ENCODE results near the gene RNPS1. TPM values are rescaled to one million over a fixed set of nuclear protein-coding genes. Genes with fewer than 3 reads are reported as not detected.

RNPS1 gene
- polyA plus RNA-seq, 1 of the 3 experiments (the other 2 are of a cell fraction), result 277 TPM

DNA sequence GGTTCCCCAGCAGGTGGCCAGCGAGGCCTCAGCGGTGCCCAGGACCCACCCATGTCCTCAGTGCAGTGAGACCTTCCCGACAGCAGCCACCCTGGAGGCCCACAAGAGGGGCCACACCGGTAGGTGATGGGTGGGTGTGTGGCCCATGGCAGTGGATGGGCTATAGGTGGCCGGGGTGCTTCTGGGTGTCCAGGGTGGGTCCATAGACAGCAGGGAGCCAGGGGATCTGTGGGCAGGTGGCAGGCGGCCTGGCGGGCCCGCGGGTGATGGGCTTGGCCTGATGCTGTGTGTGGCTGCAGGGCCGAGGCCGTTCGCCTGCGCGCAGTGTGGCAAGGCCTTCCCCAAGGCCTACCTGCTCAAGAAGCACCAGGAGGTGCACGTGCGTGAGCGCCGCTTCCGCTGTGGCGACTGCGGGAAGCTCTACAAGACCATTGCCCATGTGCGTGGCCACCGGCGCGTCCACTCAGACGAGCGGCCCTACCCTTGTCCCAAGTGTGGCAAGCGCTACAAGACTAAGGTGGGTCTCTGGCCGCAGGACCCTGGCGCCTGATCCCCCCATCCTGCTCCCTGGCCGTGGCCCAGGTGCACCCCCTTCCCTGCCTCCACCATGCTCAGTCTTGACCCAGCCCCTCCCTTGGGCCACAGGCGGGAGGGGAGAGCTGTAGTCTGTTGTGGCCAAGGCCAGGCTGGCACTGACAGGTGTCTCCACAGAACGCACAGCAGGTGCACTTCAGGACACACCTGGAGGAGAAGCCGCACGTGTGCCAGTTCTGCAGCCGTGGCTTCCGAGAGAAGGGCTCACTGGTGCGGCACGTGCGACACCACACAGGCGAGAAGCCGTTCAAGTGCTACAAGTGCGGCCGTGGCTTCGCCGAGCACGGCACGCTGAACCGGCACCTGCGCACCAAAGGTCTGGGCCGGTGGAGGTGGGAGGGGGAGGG, 33.8 kb downstream of the RNPS1 start:
- ChIA-PET CTCF (no interaction called here), POLR2A (no interaction called here)
- no peak overlapping the region for H3K4me2 ChIP-seq
- no peak overlapping the region for H3K27ac ChIP-seq (ENCODE audit: low read depth in 2 of 2, low read length in 1 of 2)
- no peaks in the 10 kb centered on the region for H3K79me2 ChIP-seq (ENCODE audit: insufficient read depth)
- peaks cover 0 to 62% of the 10 kb centered on the region in 2 experiments for H3K36me3 ChIP-seq (replicated peaks in 1 of 2; ENCODE audit: control insufficient read depth in 1 of 2, insufficient read depth in 2 of 2, low read length in 1 of 2)
- H3K9me3 ChIP-seq, result no peaks in the 10 kb centered on the region
- DNase-seq, result no peak
- no peaks in the 10 kb centered on the region for H3F3A ChIP-seq (replicated peaks; ENCODE audit: insufficient read depth)
- no peak overlapping the region for H2AFZ ChIP-seq (ENCODE audit: low read depth)
- TF ChIP-seq RCOR1 (IDR thresholded peaks at IDR 0.05; ENCODE audit: low read length), result no peak
- TF ChIP-seq, protein P1, sequence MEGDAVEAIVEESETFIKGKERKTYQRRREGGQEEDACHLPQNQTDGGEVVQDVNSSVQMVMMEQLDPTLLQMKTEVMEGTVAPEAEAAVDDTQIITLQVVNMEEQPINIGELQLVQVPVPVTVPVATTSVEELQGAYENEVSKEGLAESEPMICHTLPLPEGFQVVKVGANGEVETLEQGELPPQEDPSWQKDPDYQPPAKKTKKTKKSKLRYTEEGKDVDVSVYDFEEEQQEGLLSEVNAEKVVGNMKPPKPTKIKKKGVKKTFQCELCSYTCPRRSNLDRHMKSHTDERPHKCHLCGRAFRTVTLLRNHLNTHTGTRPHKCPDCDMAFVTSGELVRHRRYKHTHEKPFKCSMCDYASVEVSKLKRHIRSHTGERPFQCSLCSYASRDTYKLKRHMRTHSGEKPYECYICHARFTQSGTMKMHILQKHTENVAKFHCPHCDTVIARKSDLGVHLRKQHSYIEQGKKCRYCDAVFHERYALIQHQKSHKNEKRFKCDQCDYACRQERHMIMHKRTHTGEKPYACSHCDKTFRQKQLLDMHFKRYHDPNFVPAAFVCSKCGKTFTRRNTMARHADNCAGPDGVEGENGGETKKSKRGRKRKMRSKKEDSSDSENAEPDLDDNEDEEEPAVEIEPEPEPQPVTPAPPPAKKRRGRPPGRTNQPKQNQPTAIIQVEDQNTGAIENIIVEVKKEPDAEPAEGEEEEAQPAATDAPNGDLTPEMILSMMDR (IDR thresholded peaks at IDR 0.05), result 0 out of 2 replicates have a peak, but pooled peaks have one; percentile 15
- no peaks in the 10 kb centered on the region for H3K27me3 ChIP-seq (ENCODE audit: insufficient read depth)
- peaks cover 0 to 3% of the 10 kb centered on the region in 2 experiments; a peak in 1 of 4 replicates for H3K4me1 ChIP-seq (ENCODE audit: control insufficient read depth in 1 of 2, insufficient read depth in 2 of 2, low read depth in 1 of 2, low read length in 1 of 2)
- H4K20me1 ChIP-seq (ENCODE audit: insufficient read depth), result no peaks in the 10 kb centered on the region
- H3K4me3 ChIP-seq (ENCODE audit: low read depth in 2 of 2, low read length in 1 of 2), result no peak overlapping the region
- no peak overlapping the region for H3K9ac ChIP-seq
- H3K9me2 ChIP-seq, result no peaks in the 10 kb centered on the region
- 98% methylated on average over 35 of the region's 51 CpGs for WGBS (ENCODE audit: low lambda C conversion rate)

DNA sequence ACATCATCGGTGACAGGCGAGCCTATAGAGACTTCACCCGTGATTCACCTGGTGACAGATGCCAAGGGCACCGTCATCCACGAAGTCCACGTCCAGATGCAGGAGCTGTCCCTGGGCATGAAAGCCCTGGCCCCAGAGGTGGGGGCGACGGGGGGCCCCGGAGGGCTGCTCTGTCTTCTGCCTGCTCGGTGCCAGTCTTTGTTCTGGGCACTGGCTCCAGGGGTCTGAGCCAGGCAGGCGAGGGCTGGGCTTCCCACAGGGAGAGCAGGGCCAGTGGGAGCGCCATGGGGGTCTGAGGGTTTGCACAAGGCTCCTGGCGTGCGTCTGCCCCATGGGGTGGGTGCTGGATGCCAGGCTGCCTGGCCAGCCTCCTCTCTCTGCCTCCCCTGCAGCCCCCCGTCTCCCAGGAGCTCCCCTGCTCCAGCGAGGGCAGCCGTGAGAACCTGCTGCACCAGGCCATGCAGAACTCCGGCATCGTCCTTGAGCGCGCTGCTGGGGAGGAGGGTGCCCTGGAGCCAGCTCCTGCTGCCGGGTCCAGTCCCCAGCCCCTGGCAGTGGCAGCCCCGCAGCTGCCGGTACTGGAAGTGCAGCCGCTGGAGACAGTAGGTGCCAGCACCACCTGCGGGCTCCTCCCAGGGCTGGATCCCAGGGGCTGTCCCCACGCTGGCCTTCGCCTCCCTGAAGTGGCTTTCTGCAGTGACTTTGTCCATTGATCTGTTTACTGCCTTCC, 34.7 kb downstream of the RNPS1 start:
- POLR2A ChIA-PET, result no interaction called here
- peaks cover 0 to 70% of the 10 kb centered on the region in 2 experiments for H3K36me3 ChIP-seq (replicated peaks in 1 of 2; ENCODE audit: control insufficient read depth in 1 of 2, insufficient read depth in 2 of 2, low read length in 1 of 2)

More for the DNA sequence above, 34.7 kb downstream of the RNPS1 start:
- CTCF ChIA-PET, result interaction anchor here (0.9 kb wide), 1 partner anchor 38 kb away, joined by 4 read pairs; no protein-coding TSS in a partner anchor
- peaks cover 3% of the 10 kb centered on the region; the same call in 1 of the 2 replicates for H3K79me2 ChIP-seq (ENCODE audit: insufficient read depth)
- 94% methylated on average over 14 of the region's 28 CpGs for WGBS (ENCODE audit: low lambda C conversion rate)
- H3K27me3 ChIP-seq (ENCODE audit: insufficient read depth), result no peaks in the 10 kb centered on the region
- H4K20me1 ChIP-seq (ENCODE audit: insufficient read depth), result peaks cover 6% of the 10 kb centered on the region; the same call in 1 of the 2 replicates
- no peak overlapping the region for H3K4me2 ChIP-seq
- no peak overlapping the region for H2AFZ ChIP-seq (ENCODE audit: low read depth)
- TF ChIP-seq GATA2 (CRISPR knock-in tag; IDR thresholded peaks at IDR 0.05) (no peak), SIN3A (IDR thresholded peaks at IDR 0.05; ENCODE audit: borderline replicate concordance, low read depth, low read length) (no peak), GABPA (IDR thresholded peaks at IDR 0.05; ENCODE audit: low read depth) (no peak), FOXM1 (IDR thresholded peaks at IDR 0.05; ENCODE audit: low read depth) (no peak), RXRA (IDR thresholded peaks at IDR 0.05; ENCODE audit: borderline replicate concordance, low read depth) (no peak), POLR2AphosphoS5 (IDR thresholded peaks at IDR 0.05; ENCODE audit: low read depth, low read length) (no peak), RCOR1 (IDR thresholded peaks at IDR 0.05; ENCODE audit: low read length) (no peak), NRF1 (IDR thresholded peaks at IDR 0.05; ENCODE audit: low read depth, low read length) (no peak), FOSL2 (IDR thresholded peaks at IDR 0.05; ENCODE audit: borderline replicate concordance, low read depth) (no peak), TEAD4 (IDR thresholded peaks at IDR 0.05; ENCODE audit: borderline replicate concordance, insufficient read depth) (no peak)
- TF ChIP-seq, protein P2, sequence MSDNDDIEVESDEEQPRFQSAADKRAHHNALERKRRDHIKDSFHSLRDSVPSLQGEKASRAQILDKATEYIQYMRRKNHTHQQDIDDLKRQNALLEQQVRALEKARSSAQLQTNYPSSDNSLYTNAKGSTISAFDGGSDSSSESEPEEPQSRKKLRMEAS (IDR thresholded peaks at IDR 0.05; ENCODE audit: low read depth), result no peak
- TF ChIP-seq, protein P3, sequence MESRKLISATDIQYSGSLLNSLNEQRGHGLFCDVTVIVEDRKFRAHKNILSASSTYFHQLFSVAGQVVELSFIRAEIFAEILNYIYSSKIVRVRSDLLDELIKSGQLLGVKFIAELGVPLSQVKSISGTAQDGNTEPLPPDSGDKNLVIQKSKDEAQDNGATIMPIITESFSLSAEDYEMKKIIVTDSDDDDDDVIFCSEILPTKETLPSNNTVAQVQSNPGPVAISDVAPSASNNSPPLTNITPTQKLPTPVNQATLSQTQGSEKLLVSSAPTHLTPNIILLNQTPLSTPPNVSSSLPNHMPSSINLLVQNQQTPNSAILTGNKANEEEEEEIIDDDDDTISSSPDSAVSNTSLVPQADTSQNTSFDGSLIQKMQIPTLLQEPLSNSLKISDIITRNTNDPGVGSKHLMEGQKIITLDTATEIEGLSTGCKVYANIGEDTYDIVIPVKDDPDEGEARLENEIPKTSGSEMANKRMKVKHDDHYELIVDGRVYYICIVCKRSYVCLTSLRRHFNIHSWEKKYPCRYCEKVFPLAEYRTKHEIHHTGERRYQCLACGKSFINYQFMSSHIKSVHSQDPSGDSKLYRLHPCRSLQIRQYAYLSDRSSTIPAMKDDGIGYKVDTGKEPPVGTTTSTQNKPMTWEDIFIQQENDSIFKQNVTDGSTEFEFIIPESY (IDR thresholded peaks at IDR 0.05; ENCODE audit: borderline replicate concordance, low read depth), result no peak
- TF ChIP-seq, protein P4, sequence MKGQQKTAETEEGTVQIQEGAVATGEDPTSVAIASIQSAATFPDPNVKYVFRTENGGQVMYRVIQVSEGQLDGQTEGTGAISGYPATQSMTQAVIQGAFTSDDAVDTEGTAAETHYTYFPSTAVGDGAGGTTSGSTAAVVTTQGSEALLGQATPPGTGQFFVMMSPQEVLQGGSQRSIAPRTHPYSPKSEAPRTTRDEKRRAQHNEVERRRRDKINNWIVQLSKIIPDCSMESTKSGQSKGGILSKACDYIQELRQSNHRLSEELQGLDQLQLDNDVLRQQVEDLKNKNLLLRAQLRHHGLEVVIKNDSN (IDR thresholded peaks at IDR 0.05; ENCODE audit: borderline replicate concordance, low read depth), result no peak
- TF ChIP-seq, protein P1 (IDR thresholded peaks at IDR 0.05), result no peak
- TF ChIP-seq, protein P5, sequence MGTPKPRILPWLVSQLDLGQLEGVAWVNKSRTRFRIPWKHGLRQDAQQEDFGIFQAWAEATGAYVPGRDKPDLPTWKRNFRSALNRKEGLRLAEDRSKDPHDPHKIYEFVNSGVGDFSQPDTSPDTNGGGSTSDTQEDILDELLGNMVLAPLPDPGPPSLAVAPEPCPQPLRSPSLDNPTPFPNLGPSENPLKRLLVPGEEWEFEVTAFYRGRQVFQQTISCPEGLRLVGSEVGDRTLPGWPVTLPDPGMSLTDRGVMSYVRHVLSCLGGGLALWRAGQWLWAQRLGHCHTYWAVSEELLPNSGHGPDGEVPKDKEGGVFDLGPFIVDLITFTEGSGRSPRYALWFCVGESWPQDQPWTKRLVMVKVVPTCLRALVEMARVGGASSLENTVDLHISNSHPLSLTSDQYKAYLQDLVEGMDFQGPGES (IDR thresholded peaks at IDR 0.05; ENCODE audit: low read depth, low read length), result no peak
- no peak for DNase-seq
- no peak overlapping the region for H3K27ac ChIP-seq (ENCODE audit: low read depth in 2 of 2, low read length in 1 of 2)
- H3K9me2 ChIP-seq, result no peaks in the 10 kb centered on the region
- H3K9me3 ChIP-seq, result no peaks in the 10 kb centered on the region
- H3K4me1 ChIP-seq (ENCODE audit: control insufficient read depth in 1 of 2, insufficient read depth in 2 of 2, low read depth in 1 of 2, low read length in 1 of 2), result peaks cover 0 to 3% of the 10 kb centered on the region in 2 experiments; a peak in 1 of 4 replicates
- no peak overlapping the region for H3K4me3 ChIP-seq (ENCODE audit: low read depth in 2 of 2, low read length in 1 of 2)
- no peaks in the 10 kb centered on the region for H3F3A ChIP-seq (replicated peaks; ENCODE audit: insufficient read depth)
- H3K9ac ChIP-seq, result no peak overlapping the region

All from SK-N-SH (cell line).